Liver (tissue), 9 donors: ENCODE measurements around the gene IL17B. TPM values are rescaled to one million over a fixed set of nuclear protein-coding genes. Genes with fewer than 3 reads are reported as not detected.
"Not testable (repeated sequence)": the region's sequence is repeated elsewhere in the genome, so short reads cannot be mapped to it uniquely, and the experiment has no call there.

Source experiments
- DNase-seq: peaks from one replicate; pipeline ENCODE4 v3.0.0-alpha.2; 2017; ENCODE audit warnings: low spot score
- H3K27ac ChIP-seq, 2 donors: one replicate each; pipeline ENCODE4 v1.7.0; 2013; ENCODE audit warnings: inconsistent platforms in 2 of 2, low read length in 2 of 2, control low read depth in 1 of 2, low read depth in 1 of 2, mild to moderate bottlenecking in 1 of 2
- H3K27me3 ChIP-seq, 4 donors: one replicate each; pipeline versions ENCODE4 v1.6.1 to v1.7.0; 2013; ENCODE audit warnings: low read length in 3 of 4, inconsistent platforms in 1 of 4, mild to moderate bottlenecking in 1 of 4, moderate library complexity in 1 of 4; ENCODE audit not compliant: control insufficient read depth in 4 of 4, insufficient read depth in 4 of 4
- H3K36me3 ChIP-seq, 4 donors: one replicate each; pipeline versions ENCODE4 v1.6.1 to v1.7.0; 2013; ENCODE audit warnings: low read length in 3 of 4, mild to moderate bottlenecking in 3 of 4, low read depth in 1 of 4, moderate library complexity in 1 of 4; ENCODE audit not compliant: control insufficient read depth in 4 of 4, insufficient read depth in 3 of 4
- H3K4me1 ChIP-seq, 4 donors: one replicate each; pipeline versions ENCODE4 v1.6.1 to v1.7.0; 2013; ENCODE audit warnings: low read length in 3 of 4, mild to moderate bottlenecking in 3 of 4, moderate library complexity in 1 of 4; ENCODE audit not compliant: control insufficient read depth in 4 of 4, insufficient read depth in 4 of 4
- H3K4me3 ChIP-seq, 3 donors: one replicate each; pipeline versions ENCODE4 v1.6.1 to v1.7.0; 2013; ENCODE audit warnings: low read length in 3 of 3, control low read depth in 1 of 3, low read depth in 1 of 3, mild to moderate bottlenecking in 1 of 3
- H3K9ac ChIP-seq, 2 donors: one replicate each; pipeline ENCODE4 v1.7.0; 2013; ENCODE audit warnings: low read length in 2 of 2, mild to moderate bottlenecking in 2 of 2, moderate library complexity in 2 of 2, control low read depth in 1 of 2, low read depth in 1 of 2
- H3K9me3 ChIP-seq, 4 donors: one replicate each; pipeline versions ENCODE4 v1.6.1 to v1.7.0; 2013; ENCODE audit warnings: low read length in 3 of 4; ENCODE audit not compliant: control insufficient read depth in 4 of 4
- EGR1 ChIP-seq, 2 donors: IDR thresholded peaks; 2 replicates each; pipeline ENCODE4 v1.6.1; 2016 to 2018; ENCODE audit warnings: antibody characterized with exemption in 2 of 2, low read depth in 2 of 2
- FOXA1 ChIP-seq: IDR thresholded peaks from 2 replicates; pipeline ENCODE4 v1.6.1; 2016; ENCODE audit warnings: antibody characterized with exemption
- FOXA2 ChIP-seq: IDR thresholded peaks from 2 replicates; pipeline ENCODE4 v1.6.1; 2016; ENCODE audit warnings: antibody characterized with exemption
- GABPA ChIP-seq, 2 donors: IDR thresholded peaks in 1 of 2; conservative IDR thresholded peaks in 1 of 2; 2 replicates each; pipeline ENCODE4 v1.6.1; 2016; ENCODE audit warnings: antibody characterized with exemption in 2 of 2, mild to moderate bottlenecking in 1 of 2, moderate library complexity in 1 of 2
- HNF4A ChIP-seq, 2 donors: conservative IDR thresholded peaks; 2 replicates each; pipeline ENCODE4 v1.6.1; 2016; ENCODE audit warnings: antibody characterized with exemption in 2 of 2, mild to moderate bottlenecking in 2 of 2
- HNF4G ChIP-seq: IDR thresholded peaks from 2 replicates; pipeline ENCODE4 v1.6.1; 2016; ENCODE audit warnings: antibody characterized with exemption
- NR2F2 ChIP-seq: IDR thresholded peaks from 2 replicates; pipeline ENCODE4 v1.6.1; 2016; ENCODE audit warnings: antibody characterized with exemption
- RAD21 ChIP-seq, 2 donors: IDR thresholded peaks; 2 replicates each; pipeline ENCODE4 v1.6.1; 2016; ENCODE audit warnings: antibody characterized with exemption in 2 of 2, mild to moderate bottlenecking in 2 of 2
- RXRA ChIP-seq, 2 donors: IDR thresholded peaks; 2 replicates each; pipeline ENCODE4 v1.6.1; 2017 to 2018; ENCODE audit warnings: antibody characterized with exemption in 2 of 2, mild to moderate bottlenecking in 1 of 2
- SP1 ChIP-seq: IDR thresholded peaks from 2 replicates; pipeline ENCODE4 v1.6.1; 2018; ENCODE audit warnings: antibody characterized with exemption, mild to moderate bottlenecking
- TAF1 ChIP-seq: conservative IDR thresholded peaks from 2 replicates; pipeline ENCODE4 v1.6.1; 2016; ENCODE audit warnings: antibody characterized with exemption, mild to moderate bottlenecking
- YY1 ChIP-seq: IDR thresholded peaks from 2 replicates; pipeline ENCODE4 v1.6.1; 2016; ENCODE audit warnings: antibody characterized with exemption, mild to moderate bottlenecking
- WGBS: extraction: QIAGEN DNeasy Blood & Tissue Kit; methylation state at CpG from one replicate; pipeline ENCODE4 v1.1.7; 2013; 5-methylcytosine and 5-hydroxymethylcytosine counted together
- polyA plus RNA-seq, 2 donors: library from polyadenylated mRNA; stranded (reverse) in 1 of 2; unstranded in 1 of 2; fragments of 200-250 nt in 1 of 2; fragments of >200 nt in 1 of 2; fragmentation: Nextera tagmentation in 1 of 2; extraction: Ambion mirVana in 1 of 2; gene quantifications; one replicate each; pipeline versions ENCODE4 v1.2.1 to v1.2.3, GENCODE V29; 2013 to 2015
- total RNA-seq, 2 donors: library from RNA; depleted of rRNA; stranded (reverse); fragments of >200 nt; gene quantifications; one replicate each; pipeline ENCODE4 v1.2.3, GENCODE V29; 2014
- TF ChIP-seq, protein P1 (sequence below): IDR thresholded peaks from 2 replicates; pipeline ENCODE4 v1.6.1; 2016; ENCODE audit warnings: antibody characterized with exemption
- TF ChIP-seq, protein P2 (sequence below): IDR thresholded peaks from 2 replicates; pipeline ENCODE4 v1.6.1; 2016; ENCODE audit warnings: antibody characterized with exemption
- TF ChIP-seq, protein P3 (sequence below): IDR thresholded peaks from 2 replicates; pipeline ENCODE4 v1.6.1; 2016; ENCODE audit warnings: antibody characterized with exemption, mild to moderate bottlenecking
- TF ChIP-seq, protein P4 (sequence below): IDR thresholded peaks from 2 replicates; pipeline ENCODE4 v1.6.1; 2016; ENCODE audit warnings: antibody characterized with exemption
- donor health status: healthy.
- donor health status: healthy.
- donor health status: healthy.
- donor health status: healthy.
- donor health status: healthy.

The IL17B gene
- total and polyA plus RNA-seq, 4 donors, result not detected

DNA sequence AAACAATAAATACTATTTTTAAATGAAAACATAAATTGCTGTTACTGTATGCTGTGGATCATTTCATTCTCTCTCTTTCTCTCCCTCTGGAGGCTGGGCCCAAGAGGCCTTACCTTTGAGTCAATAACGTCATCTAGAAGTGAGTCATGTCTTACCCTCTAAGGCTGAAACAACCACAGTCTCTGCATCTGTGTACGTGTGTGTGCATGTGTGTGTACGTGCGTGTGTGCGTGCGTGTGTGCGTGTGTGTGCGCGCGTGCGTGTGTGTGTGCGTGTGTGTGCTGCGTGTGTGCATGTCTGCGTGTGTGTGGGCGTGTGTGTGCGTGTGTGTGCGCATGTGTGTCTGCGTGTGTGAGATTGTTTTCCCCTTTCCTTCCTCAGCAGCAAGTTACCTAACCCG lies 13.6 kb upstream of the IL17B start:
- Histone ChIP-seq H3K27ac (no peak overlapping the region), H3K36me3 (no peaks in the 10 kb centered on the region), H3K27me3 (no peaks in the 10 kb centered on the region), H3K9me3 (no peaks in the 10 kb centered on the region), H3K4me3 (no peak overlapping the region), H3K9ac (no peak overlapping the region), H3K4me1 (no peaks in the 10 kb centered on the region)
- DNase-seq, result no peak
- WGBS, result 89% methylated on average over 19 of the region's 19 CpGs
- TF ChIP-seq GABPA (IDR thresholded peaks at IDR 0.05 in 1 of 2, conservative IDR thresholded peaks at IDR 0.05 in 1 of 2) (no peak), YY1 (no peak), RXRA (IDR thresholded peaks at IDR 0.05) (no peak), FOXA2 (no peak), RAD21 (IDR thresholded peaks at IDR 0.05) (no peak), FOXA1 (no peak), EGR1 (IDR thresholded peaks at IDR 0.05; ENCODE audit: low read depth in 2 of 2) (no peak), NR2F2 (no peak), HNF4A (conservative IDR thresholded peaks at IDR 0.05) (no peak), HNF4G (no peak)
- TF ChIP-seq, protein P1, sequence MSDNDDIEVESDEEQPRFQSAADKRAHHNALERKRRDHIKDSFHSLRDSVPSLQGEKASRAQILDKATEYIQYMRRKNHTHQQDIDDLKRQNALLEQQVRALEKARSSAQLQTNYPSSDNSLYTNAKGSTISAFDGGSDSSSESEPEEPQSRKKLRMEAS, result no peak
- TF ChIP-seq, protein P2, sequence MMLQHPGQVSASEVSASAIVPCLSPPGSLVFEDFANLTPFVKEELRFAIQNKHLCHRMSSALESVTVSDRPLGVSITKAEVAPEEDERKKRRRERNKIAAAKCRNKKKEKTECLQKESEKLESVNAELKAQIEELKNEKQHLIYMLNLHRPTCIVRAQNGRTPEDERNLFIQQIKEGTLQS, result no peak
- TF ChIP-seq, protein P3, sequence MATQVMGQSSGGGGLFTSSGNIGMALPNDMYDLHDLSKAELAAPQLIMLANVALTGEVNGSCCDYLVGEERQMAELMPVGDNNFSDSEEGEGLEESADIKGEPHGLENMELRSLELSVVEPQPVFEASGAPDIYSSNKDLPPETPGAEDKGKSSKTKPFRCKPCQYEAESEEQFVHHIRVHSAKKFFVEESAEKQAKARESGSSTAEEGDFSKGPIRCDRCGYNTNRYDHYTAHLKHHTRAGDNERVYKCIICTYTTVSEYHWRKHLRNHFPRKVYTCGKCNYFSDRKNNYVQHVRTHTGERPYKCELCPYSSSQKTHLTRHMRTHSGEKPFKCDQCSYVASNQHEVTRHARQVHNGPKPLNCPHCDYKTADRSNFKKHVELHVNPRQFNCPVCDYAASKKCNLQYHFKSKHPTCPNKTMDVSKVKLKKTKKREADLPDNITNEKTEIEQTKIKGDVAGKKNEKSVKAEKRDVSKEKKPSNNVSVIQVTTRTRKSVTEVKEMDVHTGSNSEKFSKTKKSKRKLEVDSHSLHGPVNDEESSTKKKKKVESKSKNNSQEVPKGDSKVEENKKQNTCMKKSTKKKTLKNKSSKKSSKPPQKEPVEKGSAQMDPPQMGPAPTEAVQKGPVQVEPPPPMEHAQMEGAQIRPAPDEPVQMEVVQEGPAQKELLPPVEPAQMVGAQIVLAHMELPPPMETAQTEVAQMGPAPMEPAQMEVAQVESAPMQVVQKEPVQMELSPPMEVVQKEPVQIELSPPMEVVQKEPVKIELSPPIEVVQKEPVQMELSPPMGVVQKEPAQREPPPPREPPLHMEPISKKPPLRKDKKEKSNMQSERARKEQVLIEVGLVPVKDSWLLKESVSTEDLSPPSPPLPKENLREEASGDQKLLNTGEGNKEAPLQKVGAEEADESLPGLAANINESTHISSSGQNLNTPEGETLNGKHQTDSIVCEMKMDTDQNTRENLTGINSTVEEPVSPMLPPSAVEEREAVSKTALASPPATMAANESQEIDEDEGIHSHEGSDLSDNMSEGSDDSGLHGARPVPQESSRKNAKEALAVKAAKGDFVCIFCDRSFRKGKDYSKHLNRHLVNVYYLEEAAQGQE, result no peak
- TF ChIP-seq, protein P4, sequence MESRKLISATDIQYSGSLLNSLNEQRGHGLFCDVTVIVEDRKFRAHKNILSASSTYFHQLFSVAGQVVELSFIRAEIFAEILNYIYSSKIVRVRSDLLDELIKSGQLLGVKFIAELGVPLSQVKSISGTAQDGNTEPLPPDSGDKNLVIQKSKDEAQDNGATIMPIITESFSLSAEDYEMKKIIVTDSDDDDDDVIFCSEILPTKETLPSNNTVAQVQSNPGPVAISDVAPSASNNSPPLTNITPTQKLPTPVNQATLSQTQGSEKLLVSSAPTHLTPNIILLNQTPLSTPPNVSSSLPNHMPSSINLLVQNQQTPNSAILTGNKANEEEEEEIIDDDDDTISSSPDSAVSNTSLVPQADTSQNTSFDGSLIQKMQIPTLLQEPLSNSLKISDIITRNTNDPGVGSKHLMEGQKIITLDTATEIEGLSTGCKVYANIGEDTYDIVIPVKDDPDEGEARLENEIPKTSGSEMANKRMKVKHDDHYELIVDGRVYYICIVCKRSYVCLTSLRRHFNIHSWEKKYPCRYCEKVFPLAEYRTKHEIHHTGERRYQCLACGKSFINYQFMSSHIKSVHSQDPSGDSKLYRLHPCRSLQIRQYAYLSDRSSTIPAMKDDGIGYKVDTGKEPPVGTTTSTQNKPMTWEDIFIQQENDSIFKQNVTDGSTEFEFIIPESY, result no peak

DNA sequence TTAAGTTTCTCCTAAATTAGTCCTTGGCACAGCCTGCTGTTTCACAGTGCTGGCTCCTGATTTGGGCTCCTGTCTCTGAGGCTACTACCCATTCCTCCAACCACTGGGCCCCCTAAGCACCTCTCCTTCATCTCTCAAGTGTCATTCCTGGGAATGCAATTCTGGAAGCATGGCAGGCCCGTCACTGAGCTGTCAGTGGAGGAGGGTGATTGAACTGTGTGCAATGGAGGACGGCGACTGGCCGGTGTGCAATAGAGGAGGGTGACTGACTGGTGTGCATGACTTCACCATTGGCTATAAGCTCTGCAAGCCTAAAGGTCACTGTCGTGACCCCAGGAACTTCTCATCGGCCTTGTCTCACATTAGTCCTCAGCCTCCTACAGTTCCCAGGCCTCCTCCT lies 12.4 kb upstream of the IL17B start:
- no peak for TF ChIP-seq FOXA2
- TF ChIP-seq FOXA1, result no peak
- TF ChIP-seq, protein P3, result no peak
- TF ChIP-seq NR2F2, result no peak
- no peak for TF ChIP-seq HNF4G
- TF ChIP-seq RAD21 (IDR thresholded peaks at IDR 0.05), result no peak
- TF ChIP-seq EGR1 (IDR thresholded peaks at IDR 0.05; ENCODE audit: low read depth in 2 of 2), result no peak
- TF ChIP-seq, protein P4, result no peak
- TF ChIP-seq, protein P1, result no peak
- TF ChIP-seq HNF4A (conservative IDR thresholded peaks at IDR 0.05), result no peak
- TF ChIP-seq YY1, result no peak
- no peak for TF ChIP-seq TAF1
- TF ChIP-seq RXRA (IDR thresholded peaks at IDR 0.05), result no peak
- no peak for TF ChIP-seq GABPA (IDR thresholded peaks at IDR 0.05 in 1 of 2, conservative IDR thresholded peaks at IDR 0.05 in 1 of 2)
- TF ChIP-seq SP1, result no peak
- H3K9ac ChIP-seq, result no peak overlapping the region
- no peak overlapping the region for H3K27ac ChIP-seq
- H3K9me3 ChIP-seq, result no peaks in the 10 kb centered on the region
- no peaks in the 10 kb centered on the region for H3K36me3 ChIP-seq
- WGBS, result 87% methylated on average over 6 of the region's 6 CpGs
- no peak overlapping the region for H3K4me3 ChIP-seq
- no peak for DNase-seq
- no peaks in the 10 kb centered on the region for H3K27me3 ChIP-seq
- H3K4me1 ChIP-seq, result no peaks in the 10 kb centered on the region

DNA sequence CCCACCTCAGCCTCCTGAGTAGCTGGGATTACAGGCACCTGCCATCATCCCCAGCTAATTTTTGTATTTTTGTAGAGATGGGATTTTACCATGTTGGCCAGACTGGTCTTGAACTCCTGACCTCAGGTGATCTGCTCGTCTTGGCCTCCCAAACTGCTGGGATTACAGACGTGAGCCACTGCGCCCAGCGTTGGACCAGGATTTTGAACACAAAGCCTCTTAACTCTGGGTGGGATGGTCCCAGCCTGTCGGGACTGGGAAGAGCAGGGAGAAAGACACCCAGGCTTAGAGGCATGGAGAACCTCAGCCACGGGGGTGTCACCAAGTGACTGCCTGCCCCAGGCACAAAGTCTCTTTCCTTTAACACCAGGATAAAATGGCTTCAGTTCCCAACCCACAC lies 12.0 kb upstream of the IL17B start:
- H3K27me3 ChIP-seq, DNase-seq, H3K9ac ChIP-seq, H3K4me1 ChIP-seq, H3K36me3 ChIP-seq, H3K9me3 ChIP-seq, H3K27ac ChIP-seq, H3K4me3 ChIP-seq: not testable (repeated sequence)
- WGBS, result 92% methylated on average over 6 of the region's 6 CpGs
